ENCODE results near the gene CDC42BPB. TPM values are rescaled to one million over a fixed set of nuclear protein-coding genes. Genes with fewer than 3 reads are reported as not detected.
A peak's percentile ranks its signal among the peaks of the same experiment; 100 is the strongest.

CDC42BPB gene
- polyA plus RNA-seq, 1 of the 3 experiments (the other 2 are of a cell fraction) = 61.6 TPM

DNA sequence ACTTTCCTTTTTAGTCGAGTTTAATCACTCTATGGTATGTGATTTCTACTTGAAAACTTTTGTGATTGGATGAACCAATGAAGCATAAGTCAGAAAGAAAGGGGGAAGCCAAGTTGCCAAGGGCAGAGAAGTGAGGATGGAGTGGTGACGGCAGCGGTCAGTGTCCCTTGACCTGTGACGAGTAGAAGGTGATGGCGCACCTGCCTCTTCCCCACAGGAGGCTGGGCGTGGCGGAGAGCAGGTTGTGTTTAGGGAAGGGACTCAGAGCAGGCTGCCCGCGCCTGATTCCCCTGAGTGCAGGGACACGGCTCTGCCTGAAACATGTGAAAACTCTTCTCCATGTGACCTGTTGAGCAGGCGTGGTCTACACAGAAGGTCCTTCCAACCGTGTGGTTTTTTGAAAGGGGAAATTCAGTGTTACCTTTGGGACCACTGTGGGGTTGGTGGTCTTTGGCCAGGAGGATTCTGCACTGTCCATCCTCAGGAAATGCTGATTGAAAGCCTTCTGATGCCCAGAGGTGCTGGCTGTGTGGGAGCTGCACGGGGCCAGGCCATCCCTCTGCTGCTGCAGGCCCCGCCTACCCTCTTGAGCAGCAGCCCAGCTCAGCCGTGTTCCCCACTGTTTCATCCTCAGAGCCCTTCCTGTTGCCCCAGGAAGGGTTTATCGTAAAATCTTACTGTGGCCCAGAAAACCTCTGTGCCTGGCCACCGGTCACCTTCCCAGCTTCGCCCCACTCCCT, 158.4 kb downstream of the CDC42BPB start:
- Histone ChIP-seq H3K4me1 (ENCODE audit: control insufficient read depth in 1 of 2, insufficient read depth in 2 of 2, low read depth in 1 of 2, low read length in 1 of 2) (no peaks in the 10 kb centered on the region; a peak in 1 of 4 replicates), H3K9me2 (no peaks in the 10 kb centered on the region), H3K27me3 (ENCODE audit: insufficient read depth) (no peaks in the 10 kb centered on the region), H3K4me2 (no peak overlapping the region), H3K9me3 (no peaks in the 10 kb centered on the region), H3F3A (replicated peaks; ENCODE audit: insufficient read depth) (no peaks in the 10 kb centered on the region), H3K9ac (no peak overlapping the region), H4K20me1 (ENCODE audit: insufficient read depth) (no peaks in the 10 kb centered on the region), H3K79me2 (ENCODE audit: insufficient read depth) (no peaks in the 10 kb centered on the region), H3K4me3 (ENCODE audit: low read depth in 2 of 2, low read length in 1 of 2) (no peak overlapping the region), H2AFZ (ENCODE audit: low read depth) (no peak overlapping the region), H3K27ac (ENCODE audit: low read depth in 2 of 2, low read length in 1 of 2) (no peak overlapping the region), H3K36me3 (replicated peaks in 1 of 2; ENCODE audit: control insufficient read depth in 1 of 2, insufficient read depth in 2 of 2, low read length in 1 of 2) (peaks cover 12 to 21% of the 10 kb centered on the region in 2 experiments)
- ChIA-PET CTCF (no interaction called here), POLR2A (no interaction called here)
- DNase-seq = peak; percentile 18
- TF ChIP-seq, protein P1, sequence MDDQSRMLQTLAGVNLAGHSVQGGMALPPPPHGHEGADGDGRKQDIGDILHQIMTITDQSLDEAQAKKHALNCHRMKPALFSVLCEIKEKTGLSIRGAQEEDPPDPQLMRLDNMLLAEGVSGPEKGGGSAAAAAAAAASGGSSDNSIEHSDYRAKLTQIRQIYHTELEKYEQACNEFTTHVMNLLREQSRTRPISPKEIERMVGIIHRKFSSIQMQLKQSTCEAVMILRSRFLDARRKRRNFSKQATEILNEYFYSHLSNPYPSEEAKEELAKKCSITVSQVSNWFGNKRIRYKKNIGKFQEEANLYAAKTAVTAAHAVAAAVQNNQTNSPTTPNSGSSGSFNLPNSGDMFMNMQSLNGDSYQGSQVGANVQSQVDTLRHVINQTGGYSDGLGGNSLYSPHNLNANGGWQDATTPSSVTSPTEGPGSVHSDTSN (IDR thresholded peaks at IDR 0.05) = no peak
- TF ChIP-seq GABPA (IDR thresholded peaks at IDR 0.05; ENCODE audit: low read depth) (no peak), YY1 (IDR thresholded peaks at IDR 0.05; ENCODE audit: low read depth) (no peak), FOSL2 (IDR thresholded peaks at IDR 0.05; ENCODE audit: borderline replicate concordance, low read depth) (no peak), NRF1 (IDR thresholded peaks at IDR 0.05; ENCODE audit: low read depth, low read length) (no peak), EP300 (IDR thresholded peaks at IDR 0.05; ENCODE audit: borderline replicate concordance in 1 of 2, low read depth in 1 of 2, low read length in 1 of 2) (no peak), TEAD4 (IDR thresholded peaks at IDR 0.05; ENCODE audit: borderline replicate concordance, insufficient read depth) (no peak), TAF1 (IDR thresholded peaks at IDR 0.05; ENCODE audit: borderline replicate concordance, low read depth, low read length) (no peak), GATA2 (CRISPR knock-in tag; IDR thresholded peaks at IDR 0.05) (no peak), SMC3 (IDR thresholded peaks at IDR 0.05; ENCODE audit: low read depth, low read length) (no peak), NFIC (IDR thresholded peaks at IDR 0.05; ENCODE audit: borderline replicate concordance) (no peak), POLR2AphosphoS5 (IDR thresholded peaks at IDR 0.05; ENCODE audit: low read depth, low read length) (no peak), ELF1 (IDR thresholded peaks at IDR 0.05) (no peak)
- TF ChIP-seq, protein P2, sequence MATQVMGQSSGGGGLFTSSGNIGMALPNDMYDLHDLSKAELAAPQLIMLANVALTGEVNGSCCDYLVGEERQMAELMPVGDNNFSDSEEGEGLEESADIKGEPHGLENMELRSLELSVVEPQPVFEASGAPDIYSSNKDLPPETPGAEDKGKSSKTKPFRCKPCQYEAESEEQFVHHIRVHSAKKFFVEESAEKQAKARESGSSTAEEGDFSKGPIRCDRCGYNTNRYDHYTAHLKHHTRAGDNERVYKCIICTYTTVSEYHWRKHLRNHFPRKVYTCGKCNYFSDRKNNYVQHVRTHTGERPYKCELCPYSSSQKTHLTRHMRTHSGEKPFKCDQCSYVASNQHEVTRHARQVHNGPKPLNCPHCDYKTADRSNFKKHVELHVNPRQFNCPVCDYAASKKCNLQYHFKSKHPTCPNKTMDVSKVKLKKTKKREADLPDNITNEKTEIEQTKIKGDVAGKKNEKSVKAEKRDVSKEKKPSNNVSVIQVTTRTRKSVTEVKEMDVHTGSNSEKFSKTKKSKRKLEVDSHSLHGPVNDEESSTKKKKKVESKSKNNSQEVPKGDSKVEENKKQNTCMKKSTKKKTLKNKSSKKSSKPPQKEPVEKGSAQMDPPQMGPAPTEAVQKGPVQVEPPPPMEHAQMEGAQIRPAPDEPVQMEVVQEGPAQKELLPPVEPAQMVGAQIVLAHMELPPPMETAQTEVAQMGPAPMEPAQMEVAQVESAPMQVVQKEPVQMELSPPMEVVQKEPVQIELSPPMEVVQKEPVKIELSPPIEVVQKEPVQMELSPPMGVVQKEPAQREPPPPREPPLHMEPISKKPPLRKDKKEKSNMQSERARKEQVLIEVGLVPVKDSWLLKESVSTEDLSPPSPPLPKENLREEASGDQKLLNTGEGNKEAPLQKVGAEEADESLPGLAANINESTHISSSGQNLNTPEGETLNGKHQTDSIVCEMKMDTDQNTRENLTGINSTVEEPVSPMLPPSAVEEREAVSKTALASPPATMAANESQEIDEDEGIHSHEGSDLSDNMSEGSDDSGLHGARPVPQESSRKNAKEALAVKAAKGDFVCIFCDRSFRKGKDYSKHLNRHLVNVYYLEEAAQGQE (IDR thresholded peaks at IDR 0.05; ENCODE audit: low read depth, low read length) = no peak
- TF ChIP-seq, protein P3, sequence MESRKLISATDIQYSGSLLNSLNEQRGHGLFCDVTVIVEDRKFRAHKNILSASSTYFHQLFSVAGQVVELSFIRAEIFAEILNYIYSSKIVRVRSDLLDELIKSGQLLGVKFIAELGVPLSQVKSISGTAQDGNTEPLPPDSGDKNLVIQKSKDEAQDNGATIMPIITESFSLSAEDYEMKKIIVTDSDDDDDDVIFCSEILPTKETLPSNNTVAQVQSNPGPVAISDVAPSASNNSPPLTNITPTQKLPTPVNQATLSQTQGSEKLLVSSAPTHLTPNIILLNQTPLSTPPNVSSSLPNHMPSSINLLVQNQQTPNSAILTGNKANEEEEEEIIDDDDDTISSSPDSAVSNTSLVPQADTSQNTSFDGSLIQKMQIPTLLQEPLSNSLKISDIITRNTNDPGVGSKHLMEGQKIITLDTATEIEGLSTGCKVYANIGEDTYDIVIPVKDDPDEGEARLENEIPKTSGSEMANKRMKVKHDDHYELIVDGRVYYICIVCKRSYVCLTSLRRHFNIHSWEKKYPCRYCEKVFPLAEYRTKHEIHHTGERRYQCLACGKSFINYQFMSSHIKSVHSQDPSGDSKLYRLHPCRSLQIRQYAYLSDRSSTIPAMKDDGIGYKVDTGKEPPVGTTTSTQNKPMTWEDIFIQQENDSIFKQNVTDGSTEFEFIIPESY (IDR thresholded peaks at IDR 0.05; ENCODE audit: borderline replicate concordance, low read depth) = no peak
- TF ChIP-seq, protein P4, sequence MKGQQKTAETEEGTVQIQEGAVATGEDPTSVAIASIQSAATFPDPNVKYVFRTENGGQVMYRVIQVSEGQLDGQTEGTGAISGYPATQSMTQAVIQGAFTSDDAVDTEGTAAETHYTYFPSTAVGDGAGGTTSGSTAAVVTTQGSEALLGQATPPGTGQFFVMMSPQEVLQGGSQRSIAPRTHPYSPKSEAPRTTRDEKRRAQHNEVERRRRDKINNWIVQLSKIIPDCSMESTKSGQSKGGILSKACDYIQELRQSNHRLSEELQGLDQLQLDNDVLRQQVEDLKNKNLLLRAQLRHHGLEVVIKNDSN (IDR thresholded peaks at IDR 0.05; ENCODE audit: borderline replicate concordance, low read depth) = no peak
- WGBS (ENCODE audit: low lambda C conversion rate) = 96% methylated on average over 17 of the region's 18 CpGs
